Measurements from ENCODE around the gene KCNE5. TPM values are rescaled to one million over a fixed set of nuclear protein-coding genes. Genes with fewer than 3 reads are reported as not detected.
"Not testable (repeated sequence)": the region's sequence is repeated elsewhere in the genome, so short reads cannot be mapped to it uniquely, and the experiment has no call there.

KCNE5 gene
- total and polyA plus RNA-seq, 9 of the 15 experiments (the other 6 are each of a cell fraction or from before 2014, with no cell fraction given): 0.08 to 0.38 (median 0.21) TPM; not detected in 1

DNA sequence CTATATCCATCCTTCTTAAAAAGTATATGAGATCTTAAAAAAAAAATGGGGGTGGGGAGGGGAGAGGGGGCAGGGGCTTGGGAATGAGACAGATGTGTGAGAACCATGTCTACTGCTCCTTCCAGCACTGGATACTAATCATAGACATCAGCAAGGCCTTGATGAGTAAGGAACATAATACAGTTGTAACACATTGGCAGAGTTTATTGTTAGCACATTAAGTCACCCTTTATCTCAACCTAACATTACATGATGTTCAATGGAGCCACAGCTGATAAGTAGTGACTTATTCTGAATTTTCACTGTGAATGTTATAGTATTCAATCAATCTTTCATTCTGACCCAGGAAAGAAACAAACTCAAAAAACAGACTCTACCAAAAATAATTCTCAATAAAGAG is 47.3 kb upstream of the KCNE5 start (continued):
- TF ChIP-seq CBFA2T3 (IDR thresholded peaks at IDR 0.05): peak; percentile 70

DNA sequence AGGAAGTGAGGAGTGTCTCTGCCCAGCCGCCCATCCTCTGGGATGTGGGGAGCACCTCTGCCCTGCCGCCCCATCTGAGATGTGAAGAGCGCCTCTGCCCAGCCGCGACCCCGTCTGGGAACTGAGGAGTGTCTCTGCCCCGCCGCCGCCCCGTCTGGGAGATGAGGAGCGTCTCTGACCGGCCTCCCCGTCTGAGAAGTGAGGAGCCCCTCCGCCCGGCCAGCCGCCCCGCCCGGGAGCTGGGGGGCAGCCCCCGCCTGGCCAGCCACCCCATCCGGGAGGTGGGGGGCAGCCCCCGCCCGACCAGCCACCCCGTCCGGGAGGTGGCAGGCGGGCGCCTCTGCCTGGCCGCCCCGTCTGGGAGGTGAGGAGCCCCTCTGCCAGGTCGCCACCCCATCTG is 46.2 kb upstream of the KCNE5 start:
- H3K9me3 ChIP-seq (replicated peaks; ENCODE audit: control insufficient read depth, insufficient read depth, low read depth, low read length); DNase-seq (ENCODE audit: extremely low read depth in 1 of 4, low spot score in 3 of 4); intact Hi-C loops (cut with micrococcal nuclease); H2AFZ ChIP-seq (ENCODE audit: low read depth, low read length); H3K9ac ChIP-seq (ENCODE audit: insufficient read depth in 1 of 2, low read depth in 2 of 2, low read length in 2 of 2); H3K79me2 ChIP-seq (ENCODE audit: control insufficient read depth, insufficient read depth, low read length); ATAC-seq; H3K27me3 ChIP-seq (ENCODE audit: control insufficient read depth in 2 of 2, insufficient read depth in 2 of 2, low read length in 2 of 2); H3K9me1 ChIP-seq (ENCODE audit: control insufficient read depth, insufficient read depth, low read length); POLR2A ChIA-PET; in situ Hi-C loops (cut with MboI); H3K4me3 ChIP-seq; H4K20me1 ChIP-seq (replicated peaks; ENCODE audit: control insufficient read depth, insufficient read depth, low read length); FAIRE-seq; CTCF ChIA-PET (ENCODE audit: low intra/inter-chr PET ratio); H3K4me1 ChIP-seq (replicated peaks in 1 of 2; ENCODE audit: control insufficient read depth in 2 of 2, insufficient read depth in 2 of 2, low read length in 2 of 2); BruUV-seq (replicated peaks); H3K4me2 ChIP-seq (ENCODE audit: insufficient read depth, low read length); H3K27ac ChIP-seq (ENCODE audit: extremely low read depth, low read depth, low read length): not testable (repeated sequence)
- peaks cover 63% of the 10 kb centered on the region for H3K36me3 ChIP-seq (ENCODE audit: control insufficient read depth, insufficient read depth, low read length)
- no CpG with 5 or more reads among the region's 29 CpGs for WGBS (ENCODE audit: insufficient coverage, low coverage, missing lambda C conversion rate)

DNA sequence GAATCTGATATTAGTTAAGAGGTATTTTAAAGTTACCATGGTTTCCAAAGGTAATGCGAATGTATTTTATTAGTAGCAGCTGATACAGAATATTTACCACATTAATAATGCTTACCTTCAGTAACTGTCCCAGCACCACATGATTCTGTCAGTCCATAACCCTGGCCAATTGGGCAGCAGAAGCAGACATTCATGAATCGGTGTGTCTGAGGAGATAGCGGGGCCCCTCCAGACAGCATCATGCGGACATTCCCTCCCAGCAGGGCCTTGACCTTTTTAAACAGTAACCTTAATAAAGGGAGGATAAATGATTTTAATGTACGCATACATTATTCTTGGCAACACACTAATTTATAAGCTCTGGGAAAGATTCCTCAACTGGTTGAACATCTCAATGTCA is 43.0 kb upstream of the KCNE5 start:
- H3K4me3 ChIP-seq: no peak overlapping the region
- peaks cover 61% of the 10 kb centered on the region for H3K36me3 ChIP-seq (ENCODE audit: control insufficient read depth, insufficient read depth, low read length)
- peaks cover 0 to 5% of the 10 kb centered on the region in 2 experiments; a peak in 3 of 5 replicates for H3K4me1 ChIP-seq (replicated peaks in 1 of 2; ENCODE audit: control insufficient read depth in 2 of 2, insufficient read depth in 2 of 2, low read length in 2 of 2)
- no peaks in the 10 kb centered on the region for H4K20me1 ChIP-seq (replicated peaks; ENCODE audit: control insufficient read depth, insufficient read depth, low read length)
- no peak overlapping the region for H3K27ac ChIP-seq (ENCODE audit: extremely low read depth, low read depth, low read length)
- ChIA-PET CTCF (ENCODE audit: low intra/inter-chr PET ratio) (no interaction called here), POLR2A (no interaction called here)
- intact Hi-C loops (cut with micrococcal nuclease) (no loop called here), in situ Hi-C loops (cut with MboI) (no loop called here)
- H3K9ac ChIP-seq (ENCODE audit: insufficient read depth in 1 of 2, low read depth in 2 of 2, low read length in 2 of 2): no peak overlapping the region
- BruUV-seq (replicated peaks): no TSS peak
- H3K4me2 ChIP-seq (ENCODE audit: insufficient read depth, low read length): no peak overlapping the region
- H3K9me1 ChIP-seq (ENCODE audit: control insufficient read depth, insufficient read depth, low read length): no peaks in the 10 kb centered on the region
- no peak for FAIRE-seq
- no peaks in the 10 kb centered on the region for H3K79me2 ChIP-seq (ENCODE audit: control insufficient read depth, insufficient read depth, low read length)
- DNase-seq (ENCODE audit: extremely low read depth in 1 of 4, low spot score in 3 of 4): no peak
- H3K9me3 ChIP-seq (replicated peaks; ENCODE audit: control insufficient read depth, insufficient read depth, low read depth, low read length): no peaks in the 10 kb centered on the region
- TF ChIP-seq XRCC3 (IDR thresholded peaks at IDR 0.05): no peak
- no peak for TF ChIP-seq MXD1 (CRISPR knock-in tag; IDR thresholded peaks at IDR 0.05; ENCODE audit: borderline replicate concordance, poor library complexity, severe bottlenecking)
- TF ChIP-seq SAFB2 (IDR thresholded peaks at IDR 0.05; ENCODE audit: borderline replicate concordance, low read depth, low read length, severe bottlenecking): no peak
- TF ChIP-seq POLR2B (IDR thresholded peaks at IDR 0.05; ENCODE audit: low read depth, partially characterized antibody): no peak
- no peak for TF ChIP-seq RBM22 (IDR thresholded peaks at IDR 0.05; ENCODE audit: low read depth, low read length, poor library complexity, severe bottlenecking)
- no peak for TF ChIP-seq ZNF764 (CRISPR knock-in tag; IDR thresholded peaks at IDR 0.05; ENCODE audit: low read depth)
- no peak for TF ChIP-seq NFE2 (IDR thresholded peaks at IDR 0.05; ENCODE audit: low read depth)
- no peak for TF ChIP-seq ZFP1 (CRISPR knock-in tag; IDR thresholded peaks at IDR 0.05)
- H3K27me3 ChIP-seq (ENCODE audit: control insufficient read depth in 2 of 2, insufficient read depth in 2 of 2, low read length in 2 of 2): no peaks in the 10 kb centered on the region
- H2AFZ ChIP-seq (ENCODE audit: low read depth, low read length): no peak overlapping the region
- ATAC-seq: no peak
- WGBS (ENCODE audit: insufficient coverage, low coverage, missing lambda C conversion rate): 94% methylated on average over 5 of the region's 5 CpGs

All from K562 (cell line).